Left renal cortex interstitium (tissue), 4 donors: ENCODE data around the gene RPRD2. TPM values are rescaled to one million over a fixed set of nuclear protein-coding genes. Genes with fewer than 3 reads are reported as not detected.
"Not testable (repeated sequence)": the region's sequence is repeated elsewhere in the genome, so short reads cannot be mapped to it uniquely, and the experiment has no call there.

Experiments
- DNase-seq, 4 donors: peaks; one replicate each; pipeline ENCODE4 v3.0.0-alpha.2; 2013; ENCODE audit warnings: low read depth in 4 of 4, low spot score in 2 of 4, missing footprints in 1 of 4
- polyA plus RNA-seq, 4 donors: library from polyadenylated mRNA; unstranded; fragments of 120-200 nt; gene quantifications; one replicate each; pipeline ENCODE4 v1.2.1, GENCODE V29; 2013; ENCODE audit not compliant: insufficient read length in 4 of 4

The RPRD2 gene
- 10 to 100 TPM; 45.8 to 56.0 (median 50.1) TPM for polyA plus RNA-seq

- peak; percentile 99 to 100 (median 100) for DNase-seq
Measured at GRCh38 chr1:150363426-150364230, at the start of gene RPRD2. Gene RPRD2 (plus strand): TSS chr1:150364147. CDS start chr1:150364715, 568 bp downstream.

- DNase-seq: not testable (repeated sequence)
Measured at GRCh38 chr1:150314691-150315090, 49.3 kb upstream of the RPRD2 start.

GRCh38 chr1:150320667-150320978 is 43.3 kb upstream of the RPRD2 start:
- DNase-seq: no peak

- DNase-seq: no peak
Measured at GRCh38 chr1:150321826-150322166, 42.2 kb upstream of the RPRD2 start.

GRCh38 chr1:150322310-150322709 is 41.6 kb upstream of the RPRD2 start:
- no peak for DNase-seq

GRCh38 chr1:150332651-150333290 is 31.2 kb upstream of the RPRD2 start:
- no peak for DNase-seq

GRCh38 chr1:150346316-150346715 is 17.6 kb upstream of the RPRD2 start:
- DNase-seq: no peak

- no peak for DNase-seq
Measured at GRCh38 chr1:150352866-150353265, 11.1 kb upstream of the RPRD2 start.

- DNase-seq: no peak
Measured at GRCh38 chr1:150362721-150363425, 1.1 kb upstream of the RPRD2 start.

- DNase-seq: peak in 2 of 4 donors; percentile 45 to 72
Measured at GRCh38 chr1:150364231-150365003, 470 bp downstream of the RPRD2 start.

GRCh38 chr1:150365941-150366340 is 2.0 kb downstream of the RPRD2 start:
- peak in 1 of 4 donors; percentile 17 for DNase-seq

- DNase-seq: peak in 1 of 4 donors; percentile 25
Measured at GRCh38 chr1:150366416-150367296, 2.7 kb downstream of the RPRD2 start.

GRCh38 chr1:150371110-150371509 is 7.2 kb downstream of the RPRD2 start:
- no peak for DNase-seq

- no peak for DNase-seq
Measured at GRCh38 chr1:150372580-150372979, 8.6 kb downstream of the RPRD2 start.

- DNase-seq: no peak
Measured at GRCh38 chr1:150376110-150376509, 12.2 kb downstream of the RPRD2 start.

- DNase-seq: no peak
Measured at GRCh38 chr1:150383631-150384324, 19.8 kb downstream of the RPRD2 start.

GRCh38 chr1:150385537-150386445 is 21.8 kb downstream of the RPRD2 start:
- DNase-seq: no peak

- DNase-seq: no peak
Measured at GRCh38 chr1:150386592-150386991, 22.6 kb downstream of the RPRD2 start.
